HG02885 (cell line): Measurements from ENCODE around the gene MAPK14.
A peak's percentile ranks its signal among the peaks of the same experiment; 100 is the strongest.
"Not testable (repeated sequence)": the region's sequence is repeated elsewhere in the genome, so short reads cannot be mapped to it uniquely, and the experiment has no call there.

Experiments
- ATAC-seq: cut with Tn5 transposase; IDR thresholded peaks from one replicate; pipeline ENCODE4 v1.9.1; 2021; ENCODE audit warnings: mild to moderate bottlenecking; ENCODE audit not compliant: unreplicated experiment, poor library complexity

The MAPK14 gene

GRCh38 chr6:36120018-36120417 lies 92.4 kb downstream of the MAPK14 start:
- ATAC-seq, result no peak

DNA sequence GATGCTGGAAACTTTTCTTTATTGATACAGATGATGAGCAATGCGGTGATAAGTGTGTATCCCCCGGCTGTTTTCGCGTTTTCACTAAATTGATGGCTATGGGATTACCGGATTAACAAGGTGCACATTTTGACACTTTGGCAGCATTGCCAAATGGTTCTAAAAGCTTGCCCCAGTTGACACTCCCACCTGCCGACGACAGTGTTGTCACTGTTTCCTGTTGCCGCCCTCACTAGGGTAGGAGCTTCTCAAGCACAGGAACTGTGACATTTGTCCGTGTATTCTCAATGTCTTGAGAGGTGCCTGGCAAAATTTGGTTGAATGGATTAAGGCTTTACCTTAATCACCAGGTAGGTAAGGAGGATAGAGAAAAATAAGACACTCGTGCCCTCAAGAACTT lies 92.9 kb downstream of the MAPK14 start:
- peak; percentile 41 for ATAC-seq

- ATAC-seq, result peak; percentile 43
Measured at GRCh38 chr6:36120979-36121786, 93.6 kb downstream of the MAPK14 start.

DNA sequence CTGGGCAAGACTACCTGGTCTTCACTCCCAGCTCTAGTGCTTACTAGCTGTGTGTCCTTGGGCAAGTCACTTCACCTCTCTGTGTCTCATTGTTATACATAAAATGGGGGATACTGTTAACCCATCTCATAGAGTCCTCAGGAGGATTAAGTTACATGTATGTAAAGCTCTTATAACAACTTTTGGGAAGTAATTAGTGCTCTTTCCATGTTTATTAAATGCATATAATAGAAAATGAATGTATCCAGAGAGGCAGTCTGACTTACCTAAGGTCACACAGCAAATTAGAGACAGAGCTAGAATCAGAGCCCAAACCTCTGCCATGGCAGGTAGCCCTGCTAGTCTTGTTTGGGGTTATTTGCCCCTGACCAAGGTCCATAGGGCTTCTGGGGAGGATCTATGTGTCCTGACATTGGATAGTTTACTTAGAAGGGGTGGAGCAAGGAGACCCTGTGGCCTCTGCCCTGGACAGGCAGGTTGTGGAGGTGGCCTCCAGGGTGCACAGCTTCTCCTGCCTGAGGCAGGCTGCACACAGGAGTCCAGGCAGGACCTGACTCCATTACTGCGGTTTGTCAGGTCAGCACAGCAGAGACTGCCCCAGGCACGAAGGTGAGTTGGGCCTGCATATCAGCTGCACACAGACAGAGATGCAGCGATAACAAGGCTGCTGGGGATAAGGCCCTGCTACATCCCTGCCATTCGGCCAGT lies 94.3 kb downstream of the MAPK14 start:
- no peak for ATAC-seq

- no peak for ATAC-seq
Measured at GRCh38 chr6:36122495-36123269, 95.1 kb downstream of the MAPK14 start.

GRCh38 chr6:36123270-36124139 lies 95.9 kb downstream of the MAPK14 start:
- no peak for ATAC-seq

GRCh38 chr6:36124346-36124745 lies 96.7 kb downstream of the MAPK14 start:
- not testable (repeated sequence) for ATAC-seq

DNA sequence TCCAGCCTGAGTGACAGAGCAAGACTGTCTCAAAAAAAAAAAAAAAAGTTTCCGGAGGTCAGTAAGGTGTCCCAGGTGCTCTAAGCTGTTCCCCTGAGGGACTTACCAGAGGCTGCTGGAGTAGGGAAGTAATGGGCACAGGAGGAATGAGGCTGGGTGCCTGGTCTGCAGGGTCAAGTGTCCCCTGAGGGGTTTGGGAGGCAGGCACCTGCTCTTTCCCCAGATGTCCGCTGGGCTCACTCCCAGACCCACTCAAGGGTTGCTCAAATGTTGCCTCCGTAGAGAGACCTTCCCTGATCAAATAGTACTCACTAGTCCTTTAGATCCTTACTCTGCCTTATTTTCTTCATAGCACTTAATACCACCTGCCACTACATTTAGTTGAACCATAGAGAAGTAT lies 97.3 kb downstream of the MAPK14 start:
- ATAC-seq, result no peak

DNA sequence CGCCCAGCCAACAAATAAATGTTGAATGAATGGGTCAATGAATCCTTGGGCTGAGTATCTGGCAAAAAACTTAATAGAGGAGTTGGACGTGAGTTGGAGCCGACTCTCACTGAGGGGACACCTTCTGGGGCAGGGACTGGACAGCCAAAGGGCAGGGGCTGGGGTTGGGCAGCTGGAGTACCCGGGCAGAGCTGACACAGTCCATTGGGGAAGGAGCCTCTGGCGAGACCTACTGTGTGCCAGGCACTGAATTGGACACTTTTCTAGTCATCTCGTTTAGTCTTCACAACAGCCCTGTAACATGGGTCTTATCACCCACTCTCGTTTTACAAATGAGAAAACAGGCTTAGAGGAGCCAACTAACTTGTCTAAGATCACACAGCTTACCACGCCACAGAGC lies 98.0 kb downstream of the MAPK14 start:
- no peak for ATAC-seq

GRCh38 chr6:36126121-36126520 lies 98.5 kb downstream of the MAPK14 start:
- ATAC-seq, result no peak

DNA sequence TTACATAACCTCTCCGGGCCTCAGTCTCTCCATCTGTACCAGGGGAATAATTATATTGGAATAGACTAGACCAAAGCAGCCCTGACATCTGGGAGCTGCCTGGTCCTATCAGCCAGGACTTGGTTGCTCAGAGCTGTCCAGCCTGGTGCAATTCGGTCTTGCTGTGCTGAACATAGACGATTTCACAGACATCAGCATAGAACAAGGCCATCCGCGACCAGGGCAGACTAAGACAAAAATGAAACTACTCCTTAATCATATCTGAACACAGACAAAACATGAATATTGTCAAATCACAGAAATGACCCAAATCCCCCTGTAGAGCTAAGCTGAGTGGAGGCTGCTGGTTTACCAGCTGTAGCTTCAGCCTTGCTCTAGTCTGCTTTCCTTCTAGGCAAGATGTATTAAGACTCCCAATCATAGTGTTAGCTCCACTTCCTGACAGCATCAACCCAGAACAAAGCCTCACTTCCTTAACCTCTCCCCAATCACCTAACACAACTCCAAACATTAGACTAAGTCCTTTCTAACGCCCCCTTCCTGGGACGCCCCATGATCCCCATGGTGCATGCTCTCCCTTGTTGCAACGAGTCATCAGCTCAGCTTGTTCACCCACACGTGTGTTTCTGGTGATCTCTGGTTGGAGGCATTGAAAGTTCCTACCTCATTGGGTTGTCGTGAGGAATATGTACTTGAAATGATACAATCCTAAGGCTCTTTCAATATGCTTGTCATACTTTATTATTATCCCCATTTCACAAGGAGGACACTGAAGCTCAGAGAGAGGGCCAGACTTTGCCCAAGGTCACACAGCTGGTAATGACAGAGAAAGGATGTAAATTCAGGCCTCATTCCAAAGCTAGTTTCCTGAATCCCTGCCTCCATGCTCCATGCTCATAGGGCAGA lies 99.2 kb downstream of the MAPK14 start:
- no peak for ATAC-seq

GRCh38 chr6:36127462-36128016 lies 99.9 kb downstream of the MAPK14 start:
- ATAC-seq, result no peak

- ATAC-seq, result no peak
Measured at GRCh38 chr6:36128073-36128472, 100.5 kb downstream of the MAPK14 start.

DNA sequence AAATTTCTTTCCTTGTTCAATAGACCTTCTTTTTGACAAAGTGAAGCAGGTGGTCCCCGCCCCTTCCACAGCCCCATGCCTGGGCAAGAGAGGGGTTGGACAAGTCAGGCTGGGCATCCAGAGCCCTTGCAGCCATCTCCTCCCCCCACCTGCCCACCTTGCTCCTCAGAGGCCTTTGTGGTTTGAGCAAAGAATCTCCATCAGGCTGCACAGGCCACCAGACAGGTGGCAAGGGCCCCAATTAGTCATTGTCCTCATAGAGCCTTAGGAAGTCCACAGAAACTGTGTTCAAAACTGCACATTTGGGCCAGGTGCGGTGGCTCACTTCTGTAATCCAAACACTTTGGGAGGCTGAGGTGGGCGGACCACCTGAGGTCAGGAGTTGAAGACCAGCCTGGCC lies 101.2 kb downstream of the MAPK14 start:
- no peak for ATAC-seq

DNA sequence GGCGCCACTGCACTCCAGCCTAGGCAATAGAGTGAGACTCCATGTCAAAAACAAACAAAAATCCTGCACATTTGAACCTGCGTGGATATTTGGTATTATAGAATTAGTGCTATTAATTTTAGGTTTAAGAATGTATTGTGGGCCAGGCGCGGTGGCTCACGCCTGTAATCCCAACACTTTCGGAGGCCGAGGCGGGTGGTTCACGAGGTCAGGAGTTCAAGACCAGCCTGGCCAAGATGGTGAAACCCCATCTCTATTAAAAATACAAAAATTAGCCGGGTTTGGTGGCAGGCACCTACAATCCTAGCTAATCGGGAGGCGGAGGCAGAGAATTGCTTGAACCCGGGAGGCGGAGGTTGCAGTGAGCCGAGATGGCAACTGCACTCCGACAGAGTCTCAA lies 101.7 kb downstream of the MAPK14 start:
- ATAC-seq, result not testable (repeated sequence)

DNA sequence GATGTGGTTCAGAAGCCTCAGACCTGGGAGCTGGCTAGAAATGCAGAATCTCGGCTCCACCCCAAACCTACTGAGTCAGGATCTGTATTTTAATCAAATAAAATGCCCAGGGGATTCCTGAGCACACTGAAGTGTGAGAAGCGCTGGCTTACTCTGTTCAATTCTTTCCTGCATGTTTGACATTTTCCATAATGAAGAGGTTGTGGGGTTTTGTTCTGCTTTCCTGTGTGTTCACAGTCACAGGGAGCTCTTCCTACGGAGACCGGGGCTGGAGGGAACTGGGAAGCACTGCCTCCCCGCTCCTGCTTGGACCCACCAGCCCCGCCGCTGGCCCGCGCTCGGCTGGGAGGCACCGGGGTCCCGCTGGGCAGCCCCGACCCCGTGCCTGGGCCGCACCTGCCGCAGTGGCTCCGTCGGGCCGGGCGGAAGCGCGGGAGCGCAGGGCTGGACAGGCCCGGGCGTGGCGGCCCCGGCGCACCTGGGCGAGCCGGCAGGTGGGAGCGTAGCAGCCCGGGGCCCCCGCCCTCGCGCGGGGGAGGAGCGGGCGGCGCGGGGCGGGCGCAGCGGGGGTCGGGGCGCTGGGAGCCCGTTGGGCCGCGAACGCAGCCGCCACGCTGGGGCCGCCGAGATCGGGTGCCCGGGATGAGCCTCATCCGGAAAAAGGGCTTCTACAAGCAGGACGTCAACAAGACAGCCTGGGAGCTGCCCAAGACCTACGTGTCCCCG lies 102.5 kb downstream of the MAPK14 start, which contains the start of gene MAPK13:
TSS of gene MAPK13 (plus strand) at position 573 of the 726 bp plus-strand sequence. CDS start at position 643, 70 bp downstream.
- peak; percentile 20 for ATAC-seq

GRCh38 chr6:36130667-36131510 lies 103.3 kb downstream of the MAPK14 start:
- peak; percentile 29 for ATAC-seq
